Kidney epithelial cell (primary cell): ENCODE data around the gene KLHL9. TPM values are rescaled to one million over a fixed set of nuclear protein-coding genes. Genes with fewer than 3 reads are reported as not detected.
"Not testable (repeated sequence)": the region's sequence is repeated elsewhere in the genome, so short reads cannot be mapped to it uniquely, and the experiment has no call there.

Experiments used
- DNase-seq: peaks from one replicate; pipeline ENCODE4 v3.0.0-alpha.2; 2010; ENCODE audit warnings: low read depth
- H3K27me3 ChIP-seq: 2 replicates; pipeline ENCODE4 v1.6.0; 2011; ENCODE audit warnings: low read length; ENCODE audit not compliant: control insufficient read depth, insufficient read depth
- H3K36me3 ChIP-seq: 2 replicates; pipeline ENCODE4 v1.5.1; 2011; ENCODE audit warnings: low read length; ENCODE audit not compliant: control insufficient read depth, insufficient read depth
- H3K4me3 ChIP-seq: 2 replicates; pipeline ENCODE4 v1.5.1; 2011; ENCODE audit warnings: low read depth, mild to moderate bottlenecking, control low read depth, low read length
- total RNA-seq: library from RNA; depleted of rRNA; stranded (reverse); fragments of >200 nt; gene quantifications from 2 replicates; pipeline ENCODE4 v1.2.3, GENCODE V29; 2015
- TF ChIP-seq, protein P1 (sequence below): IDR thresholded peaks from 2 replicates; pipeline ENCODE4 v1.5.1; 2011; ENCODE audit warnings: mild to moderate bottlenecking, moderate library complexity, low read length, control low read depth, inconsistent platforms; ENCODE audit not compliant: insufficient read depth, poor library complexity, severe bottlenecking

Gene KLHL9, protein sequence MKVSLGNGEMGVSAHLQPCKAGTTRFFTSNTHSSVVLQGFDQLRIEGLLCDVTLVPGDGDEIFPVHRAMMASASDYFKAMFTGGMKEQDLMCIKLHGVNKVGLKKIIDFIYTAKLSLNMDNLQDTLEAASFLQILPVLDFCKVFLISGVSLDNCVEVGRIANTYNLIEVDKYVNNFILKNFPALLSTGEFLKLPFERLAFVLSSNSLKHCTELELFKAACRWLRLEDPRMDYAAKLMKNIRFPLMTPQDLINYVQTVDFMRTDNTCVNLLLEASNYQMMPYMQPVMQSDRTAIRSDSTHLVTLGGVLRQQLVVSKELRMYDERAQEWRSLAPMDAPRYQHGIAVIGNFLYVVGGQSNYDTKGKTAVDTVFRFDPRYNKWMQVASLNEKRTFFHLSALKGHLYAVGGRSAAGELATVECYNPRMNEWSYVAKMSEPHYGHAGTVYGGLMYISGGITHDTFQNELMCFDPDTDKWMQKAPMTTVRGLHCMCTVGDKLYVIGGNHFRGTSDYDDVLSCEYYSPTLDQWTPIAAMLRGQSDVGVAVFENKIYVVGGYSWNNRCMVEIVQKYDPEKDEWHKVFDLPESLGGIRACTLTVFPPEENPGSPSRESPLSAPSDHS
- total RNA-seq, result 26.8 and 28.3 TPM in 2 replicates

DNA sequence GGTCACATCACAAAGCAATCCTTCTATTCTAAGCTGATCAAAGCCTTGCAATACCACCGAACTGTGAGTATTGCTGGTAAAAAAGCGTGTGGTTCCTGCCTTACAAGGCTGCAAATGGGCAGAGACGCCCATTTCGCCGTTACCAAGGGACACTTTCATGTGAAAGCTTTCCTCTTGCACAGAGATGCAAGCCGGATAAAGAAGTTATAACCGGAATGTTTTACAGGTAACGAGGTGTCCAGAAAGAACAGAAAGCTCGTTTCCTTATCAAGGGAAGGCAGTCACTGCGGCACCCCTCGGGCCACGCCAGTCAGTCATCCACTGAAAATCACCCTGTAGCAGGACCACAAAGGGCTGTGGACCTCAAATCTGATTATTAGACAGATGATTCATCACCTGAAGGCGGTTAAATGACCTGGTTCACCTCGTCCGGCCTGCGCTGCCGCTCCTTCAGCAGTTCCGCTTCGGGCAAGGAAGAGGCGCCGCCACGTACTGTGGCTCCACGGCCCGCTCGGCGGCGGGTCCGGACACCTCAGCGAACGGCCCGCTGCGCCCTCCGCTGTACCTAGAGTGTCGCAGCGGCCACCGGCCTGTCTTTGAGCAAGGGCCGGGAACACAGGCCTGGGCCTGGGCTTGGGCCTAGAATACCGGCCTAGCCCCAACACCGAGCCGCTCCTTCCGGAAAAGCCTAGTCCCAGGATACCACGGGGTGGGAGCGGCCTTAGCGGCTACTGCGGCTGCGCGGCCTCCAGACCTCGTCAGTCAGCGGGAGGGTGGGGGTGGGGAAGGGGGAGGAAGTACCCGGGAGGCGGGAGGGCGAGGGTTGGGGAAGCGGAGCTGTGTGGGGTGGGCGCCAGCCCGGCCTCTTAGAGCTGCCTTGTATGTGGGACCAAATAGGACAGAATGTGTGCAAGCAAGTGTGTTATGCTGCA is at the start of gene KLHL9:
Gene KLHL9, minus strand, starts transcription at position 704 of the 932 bp plus-strand sequence. Its CDS starts 545 bp downstream, at position 159.
- Histone ChIP-seq H3K4me3 (peak within 1 kb of the TSS; percentile 95), H3K27me3 (no peaks in the 10 kb centered on the region), H3K36me3 (no peaks in the 10 kb centered on the region)
- TF ChIP-seq, protein P1, sequence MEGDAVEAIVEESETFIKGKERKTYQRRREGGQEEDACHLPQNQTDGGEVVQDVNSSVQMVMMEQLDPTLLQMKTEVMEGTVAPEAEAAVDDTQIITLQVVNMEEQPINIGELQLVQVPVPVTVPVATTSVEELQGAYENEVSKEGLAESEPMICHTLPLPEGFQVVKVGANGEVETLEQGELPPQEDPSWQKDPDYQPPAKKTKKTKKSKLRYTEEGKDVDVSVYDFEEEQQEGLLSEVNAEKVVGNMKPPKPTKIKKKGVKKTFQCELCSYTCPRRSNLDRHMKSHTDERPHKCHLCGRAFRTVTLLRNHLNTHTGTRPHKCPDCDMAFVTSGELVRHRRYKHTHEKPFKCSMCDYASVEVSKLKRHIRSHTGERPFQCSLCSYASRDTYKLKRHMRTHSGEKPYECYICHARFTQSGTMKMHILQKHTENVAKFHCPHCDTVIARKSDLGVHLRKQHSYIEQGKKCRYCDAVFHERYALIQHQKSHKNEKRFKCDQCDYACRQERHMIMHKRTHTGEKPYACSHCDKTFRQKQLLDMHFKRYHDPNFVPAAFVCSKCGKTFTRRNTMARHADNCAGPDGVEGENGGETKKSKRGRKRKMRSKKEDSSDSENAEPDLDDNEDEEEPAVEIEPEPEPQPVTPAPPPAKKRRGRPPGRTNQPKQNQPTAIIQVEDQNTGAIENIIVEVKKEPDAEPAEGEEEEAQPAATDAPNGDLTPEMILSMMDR, result no peak
- peak; percentile 67 for DNase-seq

- H3K4me3 ChIP-seq, result no peak overlapping the region
- H3K27me3 ChIP-seq, result no peaks in the 10 kb centered on the region
- TF ChIP-seq, protein P1, result no peak
- no peaks in the 10 kb centered on the region for H3K36me3 ChIP-seq
- no peak for DNase-seq
Observed at GRCh38 chr9:21383627-21384026, 48.4 kb upstream of the KLHL9 start.

- TF ChIP-seq, protein P1, result no peak
- H3K27me3 ChIP-seq, result no peaks in the 10 kb centered on the region
- no peak for DNase-seq
- H3K36me3 ChIP-seq, result no peaks in the 10 kb centered on the region
- no peak overlapping the region for H3K4me3 ChIP-seq
Observed at GRCh38 chr9:21381448-21382339, 46.5 kb upstream of the KLHL9 start.

GRCh38 chr9:21371467-21371866 is 36.3 kb upstream of the KLHL9 start:
- H3K4me3 ChIP-seq, H3K27me3 ChIP-seq, H3K36me3 ChIP-seq, DNase-seq: not testable (repeated sequence)

GRCh38 chr9:21367957-21368356 is 32.8 kb upstream of the KLHL9 start, which contains the start of gene IFNA13:
IFNA13 (minus strand) TSS chr9:21368057; CDS start chr9:21368010, 47 bp downstream.
- H3K27me3 ChIP-seq, result no peaks in the 10 kb centered on the region
- DNase-seq, result no peak
- TF ChIP-seq, protein P1, result no peak
- no peaks in the 10 kb centered on the region for H3K36me3 ChIP-seq
- H3K4me3 ChIP-seq, result no peak within 1 kb of the TSS

DNA sequence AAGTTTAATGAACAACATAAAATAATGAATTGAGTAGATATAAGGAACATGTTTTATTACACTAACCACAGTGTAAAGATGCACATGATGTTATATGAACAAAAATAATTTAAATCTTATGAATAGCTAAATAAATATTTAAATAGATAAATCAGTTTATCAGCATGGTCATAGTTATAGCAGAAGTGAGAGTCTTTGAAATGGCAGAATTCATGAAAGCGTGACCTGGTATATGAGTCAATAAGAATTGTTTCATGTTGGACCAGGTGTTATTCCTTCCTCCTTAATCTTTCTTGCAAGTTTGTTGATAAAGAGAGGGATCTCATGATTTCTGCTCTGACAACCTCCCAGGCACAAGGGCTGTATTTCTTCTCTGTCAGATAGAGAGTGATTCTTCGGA is 32.0 kb upstream of the KLHL9 start:
- H3K4me3 ChIP-seq, H3K36me3 ChIP-seq, DNase-seq, H3K27me3 ChIP-seq: not testable (repeated sequence)
